ENCODE data around the gene ADAMTS14. TPM values are rescaled to one million over a fixed set of nuclear protein-coding genes. Genes with fewer than 3 reads are reported as not detected.

Gene ADAMTS14
- total RNA-seq, 1 experiment from 2014 or later, result 1.9 TPM

DNA sequence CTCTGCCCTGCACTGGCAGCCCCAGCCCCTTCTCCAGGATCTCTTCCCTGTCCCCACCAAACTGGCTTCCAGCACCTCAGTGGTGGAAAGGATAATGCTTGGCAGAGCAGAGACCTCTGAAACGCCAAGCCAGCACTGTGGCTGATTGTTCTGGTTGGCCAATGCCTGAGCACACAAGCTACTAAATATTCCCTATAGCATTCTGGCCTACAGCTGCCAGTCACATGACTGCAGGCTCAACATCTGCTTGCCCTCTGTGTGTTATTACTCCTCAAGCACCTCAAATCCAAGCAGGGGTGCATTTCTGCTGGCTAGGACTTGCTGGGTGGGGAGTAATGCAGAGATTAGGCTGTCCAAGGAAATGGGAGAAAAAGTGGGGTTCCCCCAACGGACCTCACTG lies 106.8 kb downstream of the ADAMTS14 start:
- DNase-seq, result no peak
- TF ChIP-seq EZH2 (IDR thresholded peaks at IDR 0.05; ENCODE audit: low read depth), result no peak
- TF ChIP-seq, protein P1, sequence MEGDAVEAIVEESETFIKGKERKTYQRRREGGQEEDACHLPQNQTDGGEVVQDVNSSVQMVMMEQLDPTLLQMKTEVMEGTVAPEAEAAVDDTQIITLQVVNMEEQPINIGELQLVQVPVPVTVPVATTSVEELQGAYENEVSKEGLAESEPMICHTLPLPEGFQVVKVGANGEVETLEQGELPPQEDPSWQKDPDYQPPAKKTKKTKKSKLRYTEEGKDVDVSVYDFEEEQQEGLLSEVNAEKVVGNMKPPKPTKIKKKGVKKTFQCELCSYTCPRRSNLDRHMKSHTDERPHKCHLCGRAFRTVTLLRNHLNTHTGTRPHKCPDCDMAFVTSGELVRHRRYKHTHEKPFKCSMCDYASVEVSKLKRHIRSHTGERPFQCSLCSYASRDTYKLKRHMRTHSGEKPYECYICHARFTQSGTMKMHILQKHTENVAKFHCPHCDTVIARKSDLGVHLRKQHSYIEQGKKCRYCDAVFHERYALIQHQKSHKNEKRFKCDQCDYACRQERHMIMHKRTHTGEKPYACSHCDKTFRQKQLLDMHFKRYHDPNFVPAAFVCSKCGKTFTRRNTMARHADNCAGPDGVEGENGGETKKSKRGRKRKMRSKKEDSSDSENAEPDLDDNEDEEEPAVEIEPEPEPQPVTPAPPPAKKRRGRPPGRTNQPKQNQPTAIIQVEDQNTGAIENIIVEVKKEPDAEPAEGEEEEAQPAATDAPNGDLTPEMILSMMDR (conservative IDR thresholded peaks at IDR 0.05), result no peak
- Histone ChIP-seq H3K4me3 (no peak overlapping the region), H3K36me3 (ENCODE audit: low read depth) (no peaks in the 10 kb centered on the region), H3K9me2 (ENCODE audit: insufficient read depth) (no peaks in the 10 kb centered on the region), H3K27me3 (ENCODE audit: insufficient read depth, low read depth) (no peaks in the 10 kb centered on the region), H3K9me3 (ENCODE audit: insufficient read depth, low read depth) (no peaks in the 10 kb centered on the region), H3F3A (ENCODE audit: insufficient read depth, low read depth) (peaks cover 10% of the 10 kb centered on the region), H3K4me2 (0 out of 2 replicates have a peak overlapping the region, but pooled peaks have one; percentile 37), H3K4me1 (replicated peaks; ENCODE audit: insufficient read depth) (peaks cover 33% of the 10 kb centered on the region), H2AFZ (no peak overlapping the region), H4K20me1 (ENCODE audit: insufficient read depth) (no peaks in the 10 kb centered on the region), H3K27ac (0 out of 2 replicates have a peak overlapping the region, but pooled peaks have one; percentile 49), H3K79me2 (ENCODE audit: low read depth) (no peaks in the 10 kb centered on the region)
- CTCF ChIA-PET, result no interaction called here
- intact Hi-C loops (cut with micrococcal nuclease; ENCODE audit: unreplicated experiment), result no loop called here
- no TSS peak for BruUV-seq (replicated peaks)
- POLR2A ChIA-PET (ENCODE audit: unreplicated experiment), result no interaction called here

DNA sequence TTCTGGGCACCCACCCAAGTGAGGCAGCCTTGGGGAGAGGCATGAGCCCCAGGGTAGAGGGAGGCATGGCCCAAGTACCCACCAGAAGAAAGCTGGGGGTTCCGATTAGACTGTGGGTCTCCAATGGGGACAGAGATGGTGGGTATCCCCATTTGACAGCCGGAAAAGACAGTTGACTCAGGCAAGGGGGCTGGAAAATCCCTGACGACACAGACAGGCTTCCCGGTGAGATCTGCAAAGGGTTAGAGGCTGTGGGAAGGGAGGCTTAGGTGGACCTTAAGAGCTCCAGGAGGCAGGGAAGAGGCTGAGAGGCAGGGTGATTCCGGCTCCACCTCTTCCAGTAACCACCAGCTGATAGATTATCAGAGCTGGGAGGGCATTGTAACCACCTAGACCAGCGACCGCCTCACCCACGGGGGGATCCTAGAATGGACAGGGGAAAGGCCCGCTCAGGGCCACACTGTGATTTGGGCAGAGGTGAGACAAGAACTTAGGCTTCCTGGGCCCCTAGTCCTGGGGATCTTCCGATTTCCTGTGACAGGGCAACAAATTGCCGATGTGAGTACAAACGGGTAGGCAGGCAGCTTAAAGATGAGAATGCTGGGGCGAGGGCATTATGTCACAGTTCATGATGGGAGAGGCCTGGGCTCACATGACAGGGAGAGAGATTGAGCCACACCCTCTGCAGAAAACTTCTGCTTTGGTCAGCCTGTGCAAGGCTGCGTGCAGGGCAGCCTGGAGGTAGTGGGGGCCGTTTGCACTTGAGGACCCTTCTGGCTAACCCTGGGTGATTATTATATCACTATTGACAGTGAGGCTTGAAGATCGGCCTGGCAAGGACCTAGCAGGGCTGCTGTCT lies 107.4 kb downstream of the ADAMTS14 start:
- H3K27ac ChIP-seq, result no peak overlapping the region
- H3F3A ChIP-seq (ENCODE audit: insufficient read depth, low read depth), result peaks cover 10% of the 10 kb centered on the region
- no peaks in the 10 kb centered on the region for H3K9me2 ChIP-seq (ENCODE audit: insufficient read depth)
- DNase-seq, result no peak
- H3K27me3 ChIP-seq (ENCODE audit: insufficient read depth, low read depth), result no peaks in the 10 kb centered on the region
- TF ChIP-seq EZH2 (IDR thresholded peaks at IDR 0.05; ENCODE audit: low read depth), result no peak
- no peak overlapping the region for H3K4me3 ChIP-seq
- H4K20me1 ChIP-seq (ENCODE audit: insufficient read depth), result no peaks in the 10 kb centered on the region
- peaks cover 39% of the 10 kb centered on the region for H3K4me1 ChIP-seq (replicated peaks; ENCODE audit: insufficient read depth)
- no TSS peak for BruUV-seq (replicated peaks)
- H3K9me3 ChIP-seq (ENCODE audit: insufficient read depth, low read depth), result no peaks in the 10 kb centered on the region
- no peak overlapping the region for H2AFZ ChIP-seq
- H3K36me3 ChIP-seq (ENCODE audit: low read depth), result no peaks in the 10 kb centered on the region
- POLR2A ChIA-PET (ENCODE audit: unreplicated experiment), result interaction anchor here (0.6 kb wide), 1 partner anchor 416 kb away, joined by 3 read pairs; no protein-coding TSS in a partner anchor
- intact Hi-C loops (cut with micrococcal nuclease; ENCODE audit: unreplicated experiment), result no loop called here
- no peaks in the 10 kb centered on the region for H3K79me2 ChIP-seq (ENCODE audit: low read depth)
- CTCF ChIA-PET, result no interaction called here
- peak overlapping the region; percentile 37 for H3K4me2 ChIP-seq

DNA sequence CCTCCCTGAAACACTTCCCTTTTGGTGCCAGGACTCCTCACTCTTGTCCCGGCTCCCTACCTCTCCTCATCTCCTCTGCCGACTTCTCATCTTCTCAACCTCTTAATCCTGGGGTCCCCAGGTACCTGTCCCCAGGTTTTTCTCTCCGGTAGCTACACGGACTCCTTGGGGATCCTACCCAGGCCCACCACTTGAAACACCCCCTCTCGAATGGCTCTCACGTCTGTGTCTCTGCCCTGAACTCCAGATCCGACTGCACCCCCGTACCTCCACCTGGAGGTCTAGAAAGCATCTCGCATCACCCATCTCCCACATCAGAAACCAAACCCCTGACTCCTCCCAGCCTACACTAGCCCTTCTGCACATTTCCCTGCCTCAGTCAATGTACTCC lies 108.1 kb downstream of the ADAMTS14 start:
- intact Hi-C loops (cut with micrococcal nuclease; ENCODE audit: unreplicated experiment), result no loop called here
- TF ChIP-seq, protein P1 (conservative IDR thresholded peaks at IDR 0.05), result no peak
- TF ChIP-seq EZH2 (IDR thresholded peaks at IDR 0.05; ENCODE audit: low read depth), result no peak
- no peak overlapping the region for H3K4me3 ChIP-seq
- DNase-seq, result no peak
- no peaks in the 10 kb centered on the region for H3K79me2 ChIP-seq (ENCODE audit: low read depth)
- no TSS peak for BruUV-seq (replicated peaks)
- H3F3A ChIP-seq (ENCODE audit: insufficient read depth, low read depth), result peaks cover 10% of the 10 kb centered on the region
- H3K4me1 ChIP-seq (replicated peaks; ENCODE audit: insufficient read depth), result peaks cover 44% of the 10 kb centered on the region
- no peaks in the 10 kb centered on the region for H4K20me1 ChIP-seq (ENCODE audit: insufficient read depth)
- H3K27me3 ChIP-seq (ENCODE audit: insufficient read depth, low read depth), result no peaks in the 10 kb centered on the region
- H3K4me2 ChIP-seq, result peak overlapping the region; percentile 37; the same call in 1 of the 2 replicates
- no peak overlapping the region for H3K27ac ChIP-seq
- POLR2A ChIA-PET (ENCODE audit: unreplicated experiment), result no interaction called here
- no peak overlapping the region for H2AFZ ChIP-seq
- CTCF ChIA-PET, result no interaction called here
- no peaks in the 10 kb centered on the region for H3K9me3 ChIP-seq (ENCODE audit: insufficient read depth, low read depth)
- no peaks in the 10 kb centered on the region for H3K9me2 ChIP-seq (ENCODE audit: insufficient read depth)
- H3K36me3 ChIP-seq (ENCODE audit: low read depth), result no peaks in the 10 kb centered on the region
